B cell (primary cell): ENCODE measurements around the gene RIPK3.

Source experiments
- CTCF ChIP-seq: fragments of 200-600 bp; IDR thresholded peaks from one replicate; pipeline ENCODE4 v1.8.0; 2022; ENCODE audit warnings: antibody characterized with exemption, mild to moderate bottlenecking
- EZH2 ChIP-seq: IDR thresholded peaks from 2 replicates; pipeline ENCODE4 v1.6.1; 2012; ENCODE audit warnings: borderline replicate concordance, low read depth, mild to moderate bottlenecking, moderate library complexity, low read length; ENCODE audit not compliant: insufficient read depth, poor library complexity, severe bottlenecking

- TF ChIP-seq CTCF: no peak
- TF ChIP-seq EZH2: no peak
These were observed 29.5 kb downstream of the RIPK3 start for GRCh38 chr14:24310265-24310645.
